Activated T-cell treated with anti-CD3 and anti-CD28 coated beads for 24 hours (primary cell): ENCODE results near the gene EEFSEC.

Source experiments
- DNase-seq: peaks from one replicate; pipeline ENCODE4 v3.0.0-alpha.2; 2020; ENCODE audit warnings: low read depth

EEFSEC gene

GRCh38 chr3:128369121-128369703, 215.9 kb downstream of the EEFSEC start:
- DNase-seq, result no peak

GRCh38 chr3:128369881-128370642, 216.8 kb downstream of the EEFSEC start:
- no peak for DNase-seq

- DNase-seq, result no peak
Observed at GRCh38 chr3:128372281-128372680, 219.0 kb downstream of the EEFSEC start.

- DNase-seq, result no peak
Observed at GRCh38 chr3:128372707-128373533, 219.6 kb downstream of the EEFSEC start.

GRCh38 chr3:128374746-128375445, 221.6 kb downstream of the EEFSEC start:
- no peak for DNase-seq

GRCh38 chr3:128376516-128376915, 223.2 kb downstream of the EEFSEC start:
- no peak for DNase-seq

- DNase-seq, result no peak
Observed at GRCh38 chr3:128378631-128379347, 225.5 kb downstream of the EEFSEC start.

GRCh38 chr3:128379367-128380160, 226.3 kb downstream of the EEFSEC start:
- no peak for DNase-seq

- no peak for DNase-seq
Observed at GRCh38 chr3:128380295-128380694, 227.0 kb downstream of the EEFSEC start.

GRCh38 chr3:128380719-128381118, 227.4 kb downstream of the EEFSEC start:
- no peak for DNase-seq

GRCh38 chr3:128381609-128382008, 228.3 kb downstream of the EEFSEC start:
- no peak for DNase-seq

GRCh38 chr3:128382221-128382807, 229.0 kb downstream of the EEFSEC start:
- no peak for DNase-seq

GRCh38 chr3:128383316-128384235, 230.3 kb downstream of the EEFSEC start:
- DNase-seq, result peak; percentile 13

GRCh38 chr3:128385080-128385832, 232.0 kb downstream of the EEFSEC start:
- no peak for DNase-seq

GRCh38 chr3:128388932-128389331, 235.7 kb downstream of the EEFSEC start:
- no peak for DNase-seq

GRCh38 chr3:128390867-128391266, 237.6 kb downstream of the EEFSEC start:
- DNase-seq, result no peak

- DNase-seq, result no peak
Observed at GRCh38 chr3:128392021-128392420, 238.7 kb downstream of the EEFSEC start.

GRCh38 chr3:128392818-128393544, 239.7 kb downstream of the EEFSEC start:
- DNase-seq, result no peak
